Measurements from ENCODE around the gene ANKRD6.

ANKRD6 gene

GRCh38 chr6:89667872-89668556, 235.1 kb downstream of the ANKRD6 start:
- DNase-seq: no peak

- DNase-seq: no peak
Observed at GRCh38 chr6:89669002-89669401, 236.1 kb downstream of the ANKRD6 start.

- DNase-seq: no peak
Observed at GRCh38 chr6:89670935-89671565, 238.1 kb downstream of the ANKRD6 start.

- no peak for DNase-seq
Observed at GRCh38 chr6:89675949-89676748, 243.2 kb downstream of the ANKRD6 start.

GRCh38 chr6:89678531-89678930, 245.6 kb downstream of the ANKRD6 start:
- no peak for DNase-seq

GRCh38 chr6:89679215-89680120, 246.5 kb downstream of the ANKRD6 start:
- DNase-seq: no peak

- DNase-seq: no peak
Observed at GRCh38 chr6:89680150-89680549, 247.2 kb downstream of the ANKRD6 start.

GRCh38 chr6:89680551-89680950, 247.6 kb downstream of the ANKRD6 start:
- DNase-seq: no peak

GRCh38 chr6:89681983-89682564, 249.1 kb downstream of the ANKRD6 start:
- no peak for DNase-seq

- DNase-seq: no peak
Observed at GRCh38 chr6:89682991-89683390, 250.0 kb downstream of the ANKRD6 start.
